GM12878 (cell line): ENCODE data around the gene FBXL7. TPM values are rescaled to one million over a fixed set of nuclear protein-coding genes. Genes with fewer than 3 reads are reported as not detected.

Experiments
- ATAC-seq: fragments of 200-7000 bp; cut with Tn5 transposase; 3 replicates; pipeline ENCODE4 v1.9.1; 2020; ENCODE audit warnings: mild to moderate bottlenecking, moderate library complexity
- BruUV-seq: library from RNA; stranded (reverse); fragments of 400-500 nt; replicated peaks from 2 replicates; lab custom pipeline; 2021; lab: Mats Ljungman, UMichigan
- CTCF ChIA-PET: fragments of 300-600 bp; sonication (Branson Sonifier 250); formaldehyde crosslinking; extraction: SDS; loops from one replicate; lab custom pipeline; 2021; ENCODE audit warnings: inconsistent platforms; lab: Yijun Ruan, JAX
- POLR2A ChIA-PET: fragments of 350-600 bp; formaldehyde crosslinking; extraction: SDS; loops from one replicate; lab custom pipeline; 2021; ENCODE audit warnings: inconsistent platforms; lab: Charles Lee
- RAD21 ChIA-PET: fragments of 300-600 bp; sonication (Branson Sonifier 250); formaldehyde crosslinking; loops from one replicate; lab custom pipeline; 2023; ENCODE audit warnings: antibody characterized with exemption; ENCODE audit not compliant: unreplicated experiment; lab: Charles Lee
- SMC1A ChIA-PET: fragments of 300-600 bp; sonication (Branson Sonifier 250); formaldehyde crosslinking; loops from one replicate; lab custom pipeline; 2023; ENCODE audit not compliant: unreplicated experiment, uncharacterized antibody; lab: Charles Lee
- DNase-seq: peaks from one replicate; pipeline ENCODE4 v3.0.0-alpha.2; 2011; ENCODE audit warnings: low read depth, low spot score
- FAIRE-seq: peaks from 3 replicates; lab custom pipeline; 2011; peaks lifted over from hg19 to GRCh38; lab: Jason Lieb, UNC
- H2AFZ ChIP-seq: 2 replicates; pipeline ENCODE4 v1.6.0; 2011; ENCODE audit warnings: low read depth, low read length, control low read depth; ENCODE audit not compliant: control insufficient read depth
- H3K27ac ChIP-seq: 2 replicates; pipeline ENCODE4 v1.5.1; 2011; ENCODE audit warnings: control low read depth; ENCODE audit not compliant: control insufficient read depth, insufficient read depth
- H3K27me3 ChIP-seq, 2 experiments: replicated peaks in 1 of 2; 2 replicates each; pipeline versions ENCODE4 v1.6.0 to v1.6.1; 2011; ENCODE audit warnings: low read length in 1 of 2; ENCODE audit not compliant: control insufficient read depth in 2 of 2, insufficient read depth in 2 of 2
- H3K36me3 ChIP-seq, 2 experiments: 2 replicates each; pipeline ENCODE4 v1.5.1; 2011; ENCODE audit warnings: low read length in 1 of 2; ENCODE audit not compliant: control insufficient read depth in 2 of 2, insufficient read depth in 2 of 2
- H3K4me1 ChIP-seq: 2 replicates; pipeline ENCODE4 v1.6.1; 2011; ENCODE audit warnings: mild to moderate bottlenecking, low read length, moderate library complexity, mixed read lengths; ENCODE audit not compliant: control insufficient read depth, insufficient read depth
- H3K4me2 ChIP-seq: 2 replicates; pipeline ENCODE4 v1.6.0; 2011; ENCODE audit warnings: control low read depth; ENCODE audit not compliant: control insufficient read depth, insufficient read depth
- H3K4me3 ChIP-seq: fragments of 200-600 bp; sonication (generic); 2 replicates; pipeline ENCODE4 v1.5.1; 2016
- H3K79me2 ChIP-seq: 2 replicates; pipeline ENCODE4 v1.6.0; 2011; ENCODE audit warnings: low read length; ENCODE audit not compliant: control insufficient read depth, insufficient read depth
- H3K9ac ChIP-seq: 2 replicates; pipeline ENCODE4 v1.8.0; 2011; ENCODE audit warnings: low read length, control low read depth, mixed read lengths; ENCODE audit not compliant: control insufficient read depth, insufficient read depth
- H3K9me3 ChIP-seq: replicated peaks from 3 replicates; pipeline ENCODE4 v1.5.1; 2011; ENCODE audit warnings: mild to moderate bottlenecking, low read length; ENCODE audit not compliant: control insufficient read depth, insufficient read depth
- H4K20me1 ChIP-seq: 2 replicates; pipeline ENCODE4 v1.6.0; 2011; ENCODE audit not compliant: control insufficient read depth, insufficient read depth
- BRCA1 ChIP-seq: IDR thresholded peaks from 2 replicates; pipeline ENCODE4 v1.6.1; 2011; ENCODE audit warnings: low read depth, low read length, improper control_type of control experiment
- CBX3 ChIP-seq: fragments of 200-600 bp; sonication (generic); IDR thresholded peaks from 2 replicates; pipeline ENCODE4 v1.6.1; 2016; ENCODE audit warnings: low read depth, borderline replicate concordance
- DPF2 ChIP-seq: fragments of 450-650 bp; IDR thresholded peaks from 2 replicates; pipeline ENCODE4 v1.6.1; 2017; ENCODE audit warnings: mild to moderate bottlenecking
- EZH2 ChIP-seq: IDR thresholded peaks from 2 replicates; pipeline ENCODE4 v1.6.1; 2012; ENCODE audit warnings: low read depth, mild to moderate bottlenecking, control low read depth, inconsistent platforms, low read length, borderline replicate concordance; ENCODE audit not compliant: control insufficient read depth
- HDAC6 ChIP-seq: fragments of 200-600 bp; sonication (generic); IDR thresholded peaks from one replicate; pipeline ENCODE4 v1.8.0; 2017; ENCODE audit warnings: antibody characterized with exemption; ENCODE audit not compliant: unreplicated experiment
- HDGF ChIP-seq: fragments of 450-650 bp; IDR thresholded peaks from 2 replicates; pipeline ENCODE4 v1.6.1; 2016; ENCODE audit warnings: antibody characterized with exemption
- JUND ChIP-seq: IDR thresholded peaks from 2 replicates; pipeline ENCODE4 v1.6.1; 2012; ENCODE audit warnings: low read depth, mild to moderate bottlenecking, low read length, improper control_type of control experiment, moderate library complexity
- NBN ChIP-seq: fragments of 450-650 bp; IDR thresholded peaks from 2 replicates; pipeline ENCODE4 v1.6.1; 2016
- NFIC ChIP-seq: IDR thresholded peaks from 2 replicates; pipeline ENCODE4 v1.6.1; 2012; ENCODE audit warnings: low read depth, mild to moderate bottlenecking, inconsistent platforms, low read length, moderate library complexity
- RELA ChIP-seq: fragments of 450-650 bp; IDR thresholded peaks from 2 replicates; pipeline ENCODE4 v1.8.0; 2014; ENCODE audit warnings: borderline replicate concordance; ENCODE audit not compliant: partially characterized antibody
- RFX5 ChIP-seq: IDR thresholded peaks from 2 replicates; pipeline ENCODE4 v1.6.1; 2011; ENCODE audit warnings: low read depth, low read length, improper control_type of control experiment
- SMAD1 ChIP-seq: fragments of 450-650 bp; IDR thresholded peaks from 2 replicates; pipeline ENCODE4 v1.6.1; 2018; ENCODE audit warnings: mild to moderate bottlenecking, low read depth; ENCODE audit not compliant: partially characterized antibody
- SREBF1 ChIP-seq: IDR thresholded peaks from 2 replicates; pipeline ENCODE4 v1.6.1; 2012; ENCODE audit warnings: mild to moderate bottlenecking, low read length
- STAT1 ChIP-seq: fragments of 450-650 bp; conservative IDR thresholded peaks from 2 replicates; pipeline ENCODE4 v1.6.1; 2014; ENCODE audit warnings: antibody characterized with exemption, mild to moderate bottlenecking
- whole genome bisulfite sequencing: methylation state at CpG from one replicate; pipeline ENCODE4 v1.1.6; 2016; ENCODE audit warnings: low lambda C conversion rate; ENCODE audit not compliant: insufficient replicate concordance, insufficient coverage; ENCODE audit errors: missing lambda C conversion rate; 5-methylcytosine and 5-hydroxymethylcytosine counted together
- in situ Hi-C: fragments of 300-500 bp; cut with MboI; formaldehyde crosslinking; loops from 9 replicates; pipeline ENCODE4 v1.14.3; 2018; ENCODE audit warnings: mixed read lengths
- intact Hi-C: fragments of 100-400 bp; cut with micrococcal nuclease; formaldehyde crosslinking; loops from one replicate; pipeline ENCODE4 v1.14.2; 2022; ENCODE audit not compliant: unreplicated experiment
- polyA plus RNA-seq, 11 experiments: library from polyadenylated mRNA; depleted of rRNA in 4 of 11; unstranded in 6 of 11; stranded (reverse) in 5 of 11; fragments of >200 nt; fragmentation: Nextera tagmentation in 4 of 11; fragmentation: Illumina TruSeq in 1 of 11; extraction: Ambion mirVana in 4 of 11; extraction: Trizol in 1 of 11; gene quantifications; 1 replicate in 1 of 11; 2 replicates in 10 of 11; pipeline versions ENCODE4 v1.2.1 to v1.2.3, GENCODE V29; 2011 to 2016; ENCODE audit warnings: inconsistent platforms in 2 of 11, missing spikeins in 2 of 11, low read depth in 1 of 11
- total RNA-seq, 4 experiments: library from RNA; depleted of rRNA in 3 of 4; stranded (reverse); fragments of >200 nt in 3 of 4; fragmentation: Illumina TruSeq in 1 of 4; extraction: Trizol in 1 of 4; gene quantifications; 2 replicates each; pipeline versions ENCODE4 v1.2.1 to v1.2.3, GENCODE V29; 2013 to 2021

FBXL7 gene
- total and polyA plus RNA-seq, 10 of the 15 experiments (the other 5 are each of a cell fraction or from before 2014, with no cell fraction given), result 0.03 to 0.44 (median 0.16) TPM

- no peak for TF ChIP-seq RELA
- TF ChIP-seq SMAD1, result no peak
- no peak for TF ChIP-seq RFX5
These were observed 74.1 kb downstream of the FBXL7 start (continued) for GRCh38 chr5:15574128-15574527.

DNA sequence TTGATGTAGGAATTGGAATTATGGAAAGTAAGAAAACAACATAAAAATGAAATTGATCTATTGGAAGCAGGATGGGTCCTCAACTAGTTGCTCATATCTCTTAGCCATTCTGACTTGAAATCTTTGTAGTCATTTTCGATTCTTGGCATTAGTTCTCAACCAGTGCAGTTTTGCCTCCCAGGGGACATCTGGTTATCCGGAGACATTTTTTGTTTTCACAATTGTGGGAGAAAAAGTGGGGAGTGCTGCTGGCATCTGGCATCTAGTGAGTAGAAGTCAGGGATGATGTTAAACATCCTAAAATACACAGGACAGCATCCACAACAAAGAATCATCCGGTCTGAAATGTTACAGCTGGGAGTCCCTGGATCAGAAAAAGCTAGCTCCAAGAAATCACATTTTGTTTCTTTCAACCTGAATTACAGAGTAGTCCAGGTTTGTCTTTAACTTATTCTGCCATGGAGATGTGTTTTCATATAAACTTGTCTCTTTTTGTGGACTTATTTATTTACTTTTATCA, 74.9 kb downstream of the FBXL7 start:
- Histone ChIP-seq H3K9ac (no peak overlapping the region), H3K79me2 (no peaks in the 10 kb centered on the region), H3K4me2 (no peak overlapping the region), H2AFZ (no peak overlapping the region), H3K9me3 (no peaks in the 10 kb centered on the region), H3K27me3 (no peaks in the 10 kb centered on the region), H3K36me3 (no peaks in the 10 kb centered on the region), H3K4me1 (no peaks in the 10 kb centered on the region), H4K20me1 (no peaks in the 10 kb centered on the region), H3K27ac (no peak overlapping the region), H3K4me3 (no peak overlapping the region)
- intact Hi-C loops (no loop called here), in situ Hi-C loops (no loop called here)
- ChIA-PET CTCF (no interaction called here), POLR2A (no interaction called here), SMC1A (interaction anchor here (2.3 kb wide), 1 partner anchor 11 kb away, joined by 6 read pairs; no protein-coding TSS in a partner anchor), RAD21 (no interaction called here)
- no peak for FAIRE-seq
- 4% methylated on average over 3 of the region's 3 CpGs for WGBS
- DNase-seq, result no peak
- TF ChIP-seq NBN (no peak), HDAC6 (no peak), EZH2 (no peak), STAT1 (no peak), HDGF (no peak), NFIC (no peak), JUND (no peak), SREBF1 (no peak), DPF2 (no peak), BRCA1 (no peak), CBX3 (no peak)
- no TSS peak for BruUV-seq
- ATAC-seq, result no peak
